Activated T-cell treated with anti-CD3 and anti-CD28 coated beads, Interleukin-2, amount 50 U/mL, for 24 hours (primary cell): Measurements from ENCODE around the gene ANK3.

Experiments
- DNase-seq: peaks from one replicate; pipeline ENCODE4 v3.0.0-alpha.2; 2020
- H3K27ac Mint-ChIP-seq: 2 replicates; pipeline ENCODE4 v1.8.0; 2020; ENCODE audit warnings: mild to moderate bottlenecking, mixed read lengths
- H3K27me3 Mint-ChIP-seq: 2 replicates; pipeline ENCODE4 v1.8.0; 2020; ENCODE audit warnings: mixed read lengths
- H3K36me3 Mint-ChIP-seq: 2 replicates; pipeline ENCODE4 v1.8.0; 2020; ENCODE audit warnings: low read depth, mixed read lengths
- H3K4me1 Mint-ChIP-seq: 2 replicates; pipeline ENCODE4 v1.8.0; 2020; ENCODE audit warnings: low read depth, mixed read lengths
- H3K4me3 Mint-ChIP-seq: 2 replicates; pipeline ENCODE4 v1.8.0; 2020; ENCODE audit warnings: mild to moderate bottlenecking, moderate library complexity, mixed read lengths
- H3K9me3 Mint-ChIP-seq: 2 replicates; pipeline ENCODE4 v1.8.0; 2020; ENCODE audit warnings: mixed read lengths

Gene ANK3

DNA sequence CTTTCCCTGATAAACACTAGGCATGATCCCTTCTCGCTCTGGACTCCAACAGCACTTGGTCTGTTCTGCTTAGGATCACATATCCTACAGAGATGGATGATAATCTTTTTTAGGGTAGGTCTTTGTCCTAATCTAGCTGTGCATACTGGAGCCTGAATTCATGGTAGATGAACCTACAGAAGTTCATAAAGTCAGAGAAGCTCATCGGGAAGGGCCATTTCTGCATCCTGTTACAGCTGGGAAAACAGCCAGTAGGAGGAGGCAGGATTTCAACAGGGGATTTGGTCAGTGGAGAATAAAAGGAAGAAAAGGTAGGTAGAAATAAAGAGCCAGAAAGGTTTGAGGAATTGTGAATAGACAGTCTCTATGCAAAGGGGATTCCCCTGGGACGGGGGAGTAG lies 101.4 kb downstream of the ANK3 start:
- DNase-seq = no peak
- H3K36me3 Mint-ChIP-seq = no peaks in the 10 kb centered on the region
- H3K27me3 Mint-ChIP-seq = no peaks in the 10 kb centered on the region
- H3K4me3 Mint-ChIP-seq = no peak overlapping the region
- no peaks in the 10 kb centered on the region for H3K9me3 Mint-ChIP-seq
- H3K27ac Mint-ChIP-seq = no peak overlapping the region
- H3K4me1 Mint-ChIP-seq = peaks cover 27% of the 10 kb centered on the region

DNA sequence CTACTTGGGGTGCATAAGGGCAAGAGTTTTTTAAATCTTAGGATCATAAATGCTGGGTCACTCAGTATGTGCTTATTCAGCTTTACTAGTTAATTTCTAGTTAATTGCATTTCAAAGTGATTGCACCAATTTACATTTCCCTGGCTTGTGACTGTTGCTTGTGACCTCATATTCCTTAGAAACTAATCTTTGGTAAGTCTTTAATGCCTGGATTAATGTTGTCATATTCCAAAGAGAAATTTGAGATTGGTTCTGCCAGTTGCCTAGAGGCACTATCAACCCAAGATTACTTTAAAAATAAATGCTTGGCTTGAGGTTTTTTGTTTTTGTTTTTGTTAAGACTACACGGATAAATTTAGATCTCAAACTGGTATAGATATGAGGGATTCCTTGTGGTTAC lies 103.1 kb downstream of the ANK3 start:
- no peaks in the 10 kb centered on the region for H3K27me3 Mint-ChIP-seq
- H3K27ac Mint-ChIP-seq = no peak overlapping the region
- peaks cover 31% of the 10 kb centered on the region for H3K4me1 Mint-ChIP-seq
- H3K4me3 Mint-ChIP-seq = no peak overlapping the region
- no peaks in the 10 kb centered on the region for H3K9me3 Mint-ChIP-seq
- H3K36me3 Mint-ChIP-seq = no peaks in the 10 kb centered on the region
- no peak for DNase-seq

DNA sequence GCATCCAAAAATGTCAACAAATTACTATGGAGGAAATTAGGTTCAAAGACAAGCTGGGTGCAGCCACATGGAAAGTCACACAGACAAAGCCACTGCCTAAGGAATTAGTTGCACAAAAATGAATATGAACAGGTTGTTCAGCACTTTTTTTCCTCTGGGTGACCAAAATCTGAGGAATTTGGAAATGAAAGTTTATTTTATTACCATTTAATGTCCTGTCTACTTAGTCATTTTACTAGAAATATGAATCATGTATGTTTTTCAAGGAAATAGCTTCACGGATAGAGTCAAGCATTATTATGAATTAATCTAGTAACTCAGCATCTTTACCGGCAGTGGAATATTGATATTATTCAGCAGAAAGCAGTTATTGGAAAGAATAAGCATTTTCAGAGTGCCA lies 106.3 kb downstream of the ANK3 start:
- Mint-ChIP-seq H3K36me3 (peaks cover 15% of the 10 kb centered on the region), H3K4me1 (peaks cover 28% of the 10 kb centered on the region), H3K27me3 (no peaks in the 10 kb centered on the region), H3K27ac (no peak overlapping the region), H3K9me3 (no peaks in the 10 kb centered on the region), H3K4me3 (no peak overlapping the region)
- no peak for DNase-seq

DNA sequence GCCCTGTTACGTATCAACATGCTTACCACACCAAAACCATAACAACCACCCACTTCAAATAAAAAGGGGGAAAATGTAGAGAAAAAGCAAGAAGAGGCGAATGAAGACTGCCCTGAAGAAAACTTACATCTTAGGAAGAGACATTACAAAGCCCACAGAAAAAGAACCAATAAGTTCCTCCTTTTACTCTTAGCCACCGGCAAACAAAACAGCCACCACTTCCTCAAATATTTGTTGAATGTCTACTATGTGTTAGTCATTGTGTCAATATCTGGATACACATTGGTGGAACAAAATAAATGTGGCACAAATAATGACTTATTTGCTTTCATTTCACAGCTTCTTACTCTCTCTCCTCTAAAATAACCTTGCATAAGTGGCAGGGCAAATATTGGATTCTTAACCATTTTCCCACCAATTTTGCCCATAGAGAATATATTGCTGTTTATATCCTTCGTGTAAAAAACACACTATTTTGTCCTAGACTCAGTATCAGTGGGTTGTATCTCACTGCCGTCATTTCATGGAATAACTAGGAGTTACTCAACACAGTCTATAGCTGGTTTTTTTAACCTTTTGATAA lies 106.8 kb downstream of the ANK3 start:
- no peaks in the 10 kb centered on the region for H3K27me3 Mint-ChIP-seq
- H3K27ac Mint-ChIP-seq = no peak overlapping the region
- peaks cover 20% of the 10 kb centered on the region for H3K36me3 Mint-ChIP-seq
- no peak overlapping the region for H3K4me3 Mint-ChIP-seq
- no peaks in the 10 kb centered on the region for H3K9me3 Mint-ChIP-seq
- no peak for DNase-seq
- peaks cover 23% of the 10 kb centered on the region for H3K4me1 Mint-ChIP-seq

DNA sequence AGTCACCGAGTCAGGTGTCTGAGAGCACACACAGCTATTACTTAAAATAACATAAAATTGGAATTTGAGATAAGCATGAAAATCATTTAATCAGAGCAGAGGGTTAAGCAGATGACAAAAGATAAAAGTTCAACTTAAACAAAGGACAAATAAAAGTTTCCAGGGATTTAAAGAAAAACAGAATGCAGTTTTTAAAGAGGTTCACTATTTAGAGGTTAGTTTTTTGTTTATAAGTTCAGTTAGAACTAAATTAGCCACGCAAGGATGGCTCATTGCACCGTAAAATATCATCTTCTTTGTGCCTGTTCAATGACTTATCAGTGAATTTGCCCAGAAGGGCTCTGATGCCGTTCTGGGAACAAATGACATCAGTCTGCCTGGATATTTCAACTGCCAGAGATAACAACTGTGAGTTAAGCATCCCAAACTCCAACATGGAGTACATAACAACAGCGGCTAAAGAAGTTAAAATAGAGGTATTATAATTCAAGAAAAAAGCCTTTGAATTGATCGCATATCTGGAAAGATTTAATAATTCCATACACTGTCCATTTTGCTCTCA lies 107.8 kb downstream of the ANK3 start:
- H3K4me1 Mint-ChIP-seq = peaks cover 20% of the 10 kb centered on the region
- H3K27me3 Mint-ChIP-seq = no peaks in the 10 kb centered on the region
- no peak for DNase-seq
- peaks cover 29% of the 10 kb centered on the region for H3K36me3 Mint-ChIP-seq
- no peaks in the 10 kb centered on the region for H3K9me3 Mint-ChIP-seq
- no peak overlapping the region for H3K4me3 Mint-ChIP-seq
- no peak overlapping the region for H3K27ac Mint-ChIP-seq

DNA sequence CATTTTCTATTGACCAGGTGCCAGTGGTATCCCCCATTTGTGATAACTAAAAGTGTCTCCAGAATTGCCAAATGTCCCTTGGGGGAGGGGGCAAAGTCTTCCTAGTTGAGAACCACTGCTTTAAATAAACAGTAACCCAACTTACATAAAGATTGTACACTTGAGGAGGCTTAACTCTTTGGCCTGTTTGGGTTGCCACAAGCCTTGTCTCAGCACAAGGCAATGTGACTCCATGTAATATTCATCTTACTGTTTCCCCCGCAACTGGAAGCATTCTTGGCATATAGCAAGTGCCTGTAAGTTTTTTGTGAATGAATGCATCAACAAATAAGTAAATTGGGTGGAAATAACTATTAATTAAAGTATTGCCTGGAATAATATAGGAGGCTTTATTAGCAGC lies 108.3 kb downstream of the ANK3 start:
- H3K36me3 Mint-ChIP-seq = peaks cover 34% of the 10 kb centered on the region
- H3K27me3 Mint-ChIP-seq = no peaks in the 10 kb centered on the region
- DNase-seq = no peak
- H3K9me3 Mint-ChIP-seq = no peaks in the 10 kb centered on the region
- H3K4me1 Mint-ChIP-seq = peaks cover 20% of the 10 kb centered on the region
- no peak overlapping the region for H3K27ac Mint-ChIP-seq
- H3K4me3 Mint-ChIP-seq = no peak overlapping the region

DNA sequence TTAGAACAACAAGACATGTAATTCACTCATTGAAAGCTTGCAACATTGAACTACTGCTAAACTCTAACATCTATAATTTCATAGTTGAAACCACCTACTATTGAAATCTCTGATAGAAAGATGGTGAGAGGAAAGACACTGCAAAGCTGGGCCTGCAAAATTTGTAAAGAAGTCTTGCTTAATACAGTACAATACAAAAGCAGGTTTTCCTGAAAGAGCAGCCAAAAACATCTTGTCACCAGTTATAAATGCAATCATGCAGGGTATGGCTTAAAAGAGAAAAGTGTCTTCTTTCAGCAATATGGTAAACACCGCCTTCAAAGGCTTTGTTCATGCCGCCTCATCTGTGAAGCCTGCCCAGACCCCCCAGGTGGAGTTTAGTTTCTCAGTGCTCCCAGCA lies 109.2 kb downstream of the ANK3 start:
- Mint-ChIP-seq H3K4me3 (no peak overlapping the region), H3K36me3 (peaks cover 40% of the 10 kb centered on the region), H3K4me1 (peaks cover 18% of the 10 kb centered on the region), H3K27me3 (no peaks in the 10 kb centered on the region), H3K27ac (no peak overlapping the region), H3K9me3 (no peaks in the 10 kb centered on the region)
- no peak for DNase-seq

DNA sequence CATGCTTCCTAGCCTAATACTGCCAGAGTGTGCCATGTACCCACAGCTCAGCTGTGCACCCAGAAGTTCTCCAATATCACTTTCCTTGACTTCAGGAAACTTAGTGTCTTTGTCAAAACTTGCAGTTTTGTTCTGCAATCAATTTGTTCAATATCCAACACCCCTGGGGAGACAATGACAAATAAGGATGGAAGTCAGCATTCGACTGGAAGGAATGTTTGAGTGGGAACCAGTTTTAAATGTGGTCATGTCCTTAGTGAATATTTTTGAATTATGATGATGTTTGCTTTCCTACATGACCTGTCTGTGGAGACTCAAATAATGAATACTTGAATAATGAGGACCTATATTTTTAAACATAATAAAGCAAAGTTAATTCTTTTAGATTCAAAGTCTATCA lies 112.0 kb downstream of the ANK3 start:
- no peaks in the 10 kb centered on the region for H3K27me3 Mint-ChIP-seq
- no peak overlapping the region for H3K4me3 Mint-ChIP-seq
- peaks cover 6% of the 10 kb centered on the region for H3K4me1 Mint-ChIP-seq
- H3K27ac Mint-ChIP-seq = no peak overlapping the region
- no peak for DNase-seq
- H3K36me3 Mint-ChIP-seq = peaks cover 65% of the 10 kb centered on the region
- H3K9me3 Mint-ChIP-seq = peaks cover 7% of the 10 kb centered on the region

DNA sequence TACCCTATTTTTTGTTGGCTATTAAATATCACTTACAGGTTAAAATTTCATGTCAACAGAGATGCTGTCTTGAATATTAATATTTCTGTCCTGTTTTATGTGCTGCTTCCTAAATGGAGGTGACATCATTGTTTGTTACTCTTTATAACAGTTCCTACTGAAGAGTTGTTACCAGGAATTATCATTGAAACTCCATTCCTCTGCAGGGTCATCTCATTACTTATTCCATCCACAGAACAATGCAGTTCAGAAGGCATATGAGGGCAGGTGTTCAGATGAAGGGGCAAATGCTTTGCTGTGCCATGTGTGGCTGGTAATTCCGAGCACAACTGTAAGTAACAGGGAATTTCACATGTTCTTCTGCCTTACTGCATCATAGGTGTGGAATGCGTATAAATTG lies 113.4 kb downstream of the ANK3 start:
- Mint-ChIP-seq H3K4me3 (no peak overlapping the region), H3K27me3 (no peaks in the 10 kb centered on the region), H3K9me3 (peaks cover 7% of the 10 kb centered on the region), H3K4me1 (peaks cover 4% of the 10 kb centered on the region), H3K36me3 (peaks cover 68% of the 10 kb centered on the region), H3K27ac (no peak overlapping the region)
- no peak for DNase-seq

DNA sequence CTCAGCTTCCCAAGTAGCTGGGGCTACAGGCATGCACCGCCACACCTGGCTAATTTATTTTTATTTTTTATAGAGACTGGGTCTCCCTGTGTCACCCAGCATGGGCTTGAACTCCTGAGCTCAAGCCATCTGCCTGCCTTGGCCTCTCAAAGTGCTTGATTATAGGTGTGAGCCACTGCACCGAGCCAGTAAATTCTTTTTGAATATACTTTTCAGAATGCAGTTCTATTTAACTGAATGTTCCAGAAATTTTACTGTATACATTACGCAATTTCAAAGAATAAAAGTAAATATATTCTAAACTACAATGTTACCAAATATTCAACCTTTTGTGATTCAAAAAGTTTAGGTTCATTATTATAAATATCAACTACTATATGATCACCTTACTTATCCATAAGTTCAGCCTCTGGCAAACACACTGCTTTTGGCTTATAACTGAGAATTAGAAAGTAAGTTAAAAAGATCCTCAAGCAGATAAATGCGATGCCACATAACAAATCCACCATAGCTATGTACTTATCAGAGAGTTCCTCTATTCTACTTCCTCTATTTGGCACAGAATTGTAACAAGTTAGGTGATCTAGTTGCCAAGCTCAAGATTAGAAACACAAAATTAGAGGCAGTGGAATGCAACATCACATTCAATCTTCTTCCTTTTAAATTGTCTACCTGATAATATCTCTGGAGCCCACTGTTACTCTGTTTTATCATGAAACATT lies 118.2 kb downstream of the ANK3 start:
- Mint-ChIP-seq H3K4me3 (no peak overlapping the region), H3K27me3 (no peaks in the 10 kb centered on the region), H3K36me3 (peaks cover 40% of the 10 kb centered on the region), H3K27ac (no peak overlapping the region), H3K4me1 (peaks cover 6% of the 10 kb centered on the region), H3K9me3 (peaks cover 7% of the 10 kb centered on the region)
- no peak for DNase-seq

DNA sequence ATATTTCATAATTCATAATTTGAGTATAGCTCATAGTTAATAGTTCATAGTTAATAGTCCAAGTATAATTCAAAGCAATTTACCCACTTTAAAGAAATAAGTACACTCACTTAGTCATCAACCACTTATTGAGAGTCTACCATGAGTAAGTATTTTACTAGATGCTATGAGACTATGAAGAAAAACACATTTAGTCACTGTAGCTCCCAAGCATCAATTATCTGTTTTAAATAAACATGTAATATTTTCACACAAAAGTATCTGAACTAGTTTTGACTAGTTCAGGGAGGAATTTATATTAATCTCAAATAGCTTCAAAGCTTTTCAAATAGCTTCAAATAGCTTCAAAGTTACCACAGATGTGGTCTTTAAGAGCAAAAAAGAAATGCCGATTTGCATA lies 119.2 kb downstream of the ANK3 start:
- H3K4me1 Mint-ChIP-seq = peaks cover 6% of the 10 kb centered on the region
- no peaks in the 10 kb centered on the region for H3K27me3 Mint-ChIP-seq
- H3K36me3 Mint-ChIP-seq = peaks cover 32% of the 10 kb centered on the region
- H3K9me3 Mint-ChIP-seq = peaks cover 7% of the 10 kb centered on the region
- H3K27ac Mint-ChIP-seq = no peak overlapping the region
- DNase-seq = no peak
- H3K4me3 Mint-ChIP-seq = no peak overlapping the region

DNA sequence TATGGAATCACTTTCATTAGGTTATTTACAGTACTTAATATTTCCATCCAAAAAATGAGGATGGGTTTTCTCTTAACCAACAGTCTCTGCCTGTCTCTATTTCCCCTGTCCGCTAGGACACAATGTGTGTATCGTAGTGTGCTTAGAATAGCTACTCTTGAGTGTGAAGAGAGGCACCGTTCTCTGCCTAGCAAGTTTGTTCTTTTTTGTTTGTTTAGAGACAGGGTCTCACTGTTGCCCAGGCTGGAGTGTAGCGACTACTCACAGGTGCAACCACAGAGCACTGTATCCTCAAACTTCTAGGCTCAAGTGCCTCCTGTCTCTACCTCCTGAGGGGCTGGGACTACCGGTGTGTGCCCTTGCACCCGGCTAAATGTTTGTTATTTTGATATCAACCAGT lies 121.9 kb downstream of the ANK3 start:
- Mint-ChIP-seq H3K9me3 (no peaks in the 10 kb centered on the region), H3K27ac (no peak overlapping the region), H3K4me1 (peaks cover 1% of the 10 kb centered on the region), H3K36me3 (peaks cover 28% of the 10 kb centered on the region), H3K27me3 (no peaks in the 10 kb centered on the region), H3K4me3 (no peak overlapping the region)
- no peak for DNase-seq

DNA sequence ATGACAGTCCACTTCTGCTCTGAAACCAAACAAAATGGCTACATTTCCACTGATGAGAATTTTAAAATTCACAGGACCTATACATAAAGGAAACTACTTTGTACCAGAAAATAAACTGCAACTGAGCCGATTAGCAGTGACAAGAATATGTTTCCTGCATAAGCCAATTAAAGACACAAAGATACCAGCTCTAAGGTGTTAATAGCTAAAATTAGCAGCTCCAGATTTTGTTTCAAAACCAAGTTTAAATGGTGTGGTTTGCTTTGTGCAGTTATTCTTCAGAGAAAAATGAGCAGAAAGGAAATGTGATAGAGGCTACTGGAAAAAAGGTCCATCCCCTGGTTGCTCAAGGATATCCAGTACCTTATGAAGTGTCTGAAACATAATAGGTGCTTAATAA lies 123.2 kb downstream of the ANK3 start:
- Mint-ChIP-seq H3K9me3 (no peaks in the 10 kb centered on the region), H3K27me3 (no peaks in the 10 kb centered on the region), H3K36me3 (peaks cover 36% of the 10 kb centered on the region), H3K27ac (no peak overlapping the region), H3K4me3 (no peak overlapping the region), H3K4me1 (peaks cover 1% of the 10 kb centered on the region)
- DNase-seq = no peak

DNA sequence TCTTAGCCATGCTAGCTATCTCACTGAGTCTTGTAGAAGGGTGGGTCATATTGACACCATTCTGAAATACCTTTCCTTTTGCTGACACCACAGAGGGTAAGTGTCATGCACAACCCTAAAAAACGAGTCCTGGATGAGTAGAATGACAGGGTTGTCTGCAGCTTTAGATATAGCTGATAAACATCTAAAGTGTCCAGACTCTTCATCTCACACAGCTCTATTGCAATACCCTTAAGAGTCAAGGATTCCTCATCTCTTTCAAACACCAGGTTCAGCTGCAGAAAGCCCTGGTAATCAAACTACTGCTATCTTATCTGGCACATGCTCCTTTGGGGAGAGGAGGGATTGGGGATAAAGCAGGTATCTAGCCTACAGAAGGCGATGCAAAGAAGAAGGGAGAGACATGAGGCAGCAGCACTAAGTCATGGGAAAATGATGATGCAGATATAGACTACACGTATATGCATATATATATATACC lies 127.0 kb downstream of the ANK3 start:
- peaks cover 2% of the 10 kb centered on the region for H3K4me1 Mint-ChIP-seq
- H3K27ac Mint-ChIP-seq = no peak overlapping the region
- no peak overlapping the region for H3K4me3 Mint-ChIP-seq
- H3K9me3 Mint-ChIP-seq = no peaks in the 10 kb centered on the region
- peaks cover 55% of the 10 kb centered on the region for H3K36me3 Mint-ChIP-seq
- DNase-seq = no peak
- H3K27me3 Mint-ChIP-seq = no peaks in the 10 kb centered on the region

DNA sequence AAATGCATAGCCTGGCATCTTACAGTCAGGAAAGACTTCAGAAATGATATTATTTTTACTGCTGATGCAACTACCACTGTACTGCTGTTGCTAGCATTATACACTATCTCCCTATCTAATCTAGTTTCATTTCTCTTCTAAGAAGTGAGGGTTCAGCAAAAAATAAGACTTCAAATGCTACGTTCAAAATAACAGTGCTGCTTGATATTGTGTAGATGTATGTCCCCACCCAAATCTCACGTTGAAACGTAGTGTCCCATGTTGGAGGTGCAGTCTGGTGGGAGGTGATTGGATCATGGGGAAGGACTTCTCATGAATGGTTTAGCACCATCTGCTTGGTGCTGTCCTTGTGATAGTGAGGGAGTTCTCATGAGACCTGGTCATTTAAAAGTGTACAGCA lies 129.4 kb downstream of the ANK3 start:
- Mint-ChIP-seq H3K4me3 (no peak overlapping the region), H3K4me1 (peaks cover 2% of the 10 kb centered on the region), H3K27me3 (no peaks in the 10 kb centered on the region), H3K27ac (no peak overlapping the region), H3K36me3 (peaks cover 58% of the 10 kb centered on the region), H3K9me3 (no peaks in the 10 kb centered on the region)
- DNase-seq = no peak
